HG02642 (cell line): Measurements from ENCODE around the gene ANO7.

ENCODE experiments used
- ATAC-seq: cut with Tn5 transposase; IDR thresholded peaks from one replicate; pipeline ENCODE4 v1.9.1; 2021; ENCODE audit warnings: mild to moderate bottlenecking; ENCODE audit not compliant: unreplicated experiment, poor library complexity

Gene ANO7

GRCh38 chr2:241269707-241270520, 81.4 kb downstream of the ANO7 start:
- ATAC-seq: no peak

GRCh38 chr2:241270531-241270930, 82.1 kb downstream of the ANO7 start:
- ATAC-seq: no peak

- peak; percentile 52 for ATAC-seq
Observed at GRCh38 chr2:241271706-241272302, 83.3 kb downstream of the ANO7 start.

GRCh38 chr2:241272303-241273209, 84.1 kb downstream of the ANO7 start:
- ATAC-seq: peak; percentile 55

- no peak for ATAC-seq
Observed at GRCh38 chr2:241273210-241274020, 84.9 kb downstream of the ANO7 start.

- ATAC-seq: no peak
Observed at GRCh38 chr2:241274127-241274526, 85.7 kb downstream of the ANO7 start.
